Panc1 (cell line): ENCODE measurements around the gene FBXO15. TPM values are rescaled to one million over a fixed set of nuclear protein-coding genes. Genes with fewer than 3 reads are reported as not detected.

Source experiments
- ATAC-seq: fragments of 200-7000 bp; cut with Tn5 transposase; 2 replicates; pipeline ENCODE4 v1.9.1; 2020; ENCODE audit warnings: mild to moderate bottlenecking, moderate library complexity
- BruUV-seq: library from RNA; stranded (reverse); fragments of 400-500 nt; replicated peaks from 2 replicates; lab custom pipeline; 2021; lab: Mats Ljungman, UMichigan
- CTCF ChIA-PET: fragments of 300-600 bp; sonication (Branson Sonifier 250); formaldehyde crosslinking; loops from one replicate; lab custom pipeline; 2022; ENCODE audit warnings: antibody characterized with exemption; lab: Charles Lee
- POLR2A ChIA-PET: fragments of 300-600 bp; sonication (Branson Sonifier 250); formaldehyde crosslinking; loops from one replicate; lab custom pipeline; 2022; ENCODE audit warnings: antibody characterized with exemption; lab: Charles Lee
- DNase-seq: peaks from one replicate; pipeline ENCODE4 v3.0.0-alpha.2; 2010; ENCODE audit warnings: low read depth, low spot score
- H3K27ac ChIP-seq: 2 replicates; pipeline ENCODE4 v1.5.1; 2011; ENCODE audit warnings: mild to moderate bottlenecking, low read length, inconsistent platforms
- H3K27me3 ChIP-seq: fragments of 200-500 bp; sonication (Bioruptor generic); 2 replicates; pipeline ENCODE4 v1.6.0; 2014; ENCODE audit warnings: low read length, inconsistent platforms; ENCODE audit not compliant: control insufficient read depth, insufficient read depth
- H3K36me3 ChIP-seq: fragments of 200-500 bp; sonication (Bioruptor generic); 2 replicates; pipeline ENCODE4 v1.5.1; 2014; ENCODE audit warnings: inconsistent platforms, mild to moderate bottlenecking, low read length, moderate library complexity; ENCODE audit not compliant: control insufficient read depth, insufficient read depth
- H3K4me1 ChIP-seq: 2 replicates; pipeline ENCODE4 v1.5.1; 2011; ENCODE audit warnings: inconsistent platforms, mild to moderate bottlenecking, low read length, moderate library complexity; ENCODE audit not compliant: control insufficient read depth, insufficient read depth
- H3K4me3 ChIP-seq, 2 experiments: 2 replicates each; pipeline ENCODE4 v1.5.1; 2011 to 2012; ENCODE audit warnings: low read depth in 2 of 2, low read length in 2 of 2, mild to moderate bottlenecking in 2 of 2, inconsistent platforms in 1 of 2, moderate library complexity in 1 of 2
- H3K9me3 ChIP-seq: fragments of 200-500 bp; sonication (Bioruptor generic); 2 replicates; pipeline ENCODE4 v1.5.1; 2014; ENCODE audit warnings: low read depth, mild to moderate bottlenecking, inconsistent platforms, low read length, moderate library complexity; ENCODE audit not compliant: control insufficient read depth, insufficient read depth
- POLR2AphosphoS5 ChIP-seq: IDR thresholded peaks from 2 replicates; pipeline ENCODE4 v1.6.1; 2012; ENCODE audit warnings: mild to moderate bottlenecking, low read depth, low read length, moderate library complexity
- REST ChIP-seq, 2 experiments: IDR thresholded peaks; 2 replicates each; pipeline ENCODE4 v1.6.1; 2011 to 2012; ENCODE audit warnings: low read depth in 2 of 2, control low read depth in 1 of 2, low read length in 1 of 2, mild to moderate bottlenecking in 1 of 2, moderate library complexity in 1 of 2; ENCODE audit not compliant: insufficient read depth in 1 of 2
- SIN3A ChIP-seq: IDR thresholded peaks from 2 replicates; pipeline ENCODE4 v1.6.1; 2012; ENCODE audit warnings: low read depth, mild to moderate bottlenecking, low read length, moderate library complexity, borderline replicate concordance; ENCODE audit not compliant: insufficient read depth
- TCF7L2 ChIP-seq: IDR thresholded peaks from 2 replicates; pipeline ENCODE4 v1.6.1; 2011; ENCODE audit warnings: mild to moderate bottlenecking, low read depth, low read length, inconsistent platforms
- in situ Hi-C: cut with HindIII; loops from 2 replicates; pipeline ENCODE4 v1.10.0; 2016; ENCODE audit warnings: low sequenced_read_pairs, low pct_unique_long_range_greater_than_20kb
- intact Hi-C: fragments of 100-400 bp; cut with micrococcal nuclease; formaldehyde crosslinking; loops from one replicate; pipeline ENCODE4 v1.10.0; 2022; ENCODE audit not compliant: unreplicated experiment
- total RNA-seq: library from RNA; stranded (reverse); gene quantifications from one replicate; pipeline ENCODE4 v1.2.1, GENCODE V29; 2021; ENCODE audit not compliant: unreplicated experiment
- TF ChIP-seq, protein P1 (sequence below): fragments of 450-650 bp; IDR thresholded peaks from 2 replicates; pipeline ENCODE4 v1.5.1; 2017; ENCODE audit warnings: mild to moderate bottlenecking

FBXO15 gene
- total RNA-seq, 1 experiment from 2014 or later, result 1.9 TPM

- Histone ChIP-seq H3K36me3 (no peaks in the 10 kb centered on the region), H3K4me1 (no peaks in the 10 kb centered on the region), H3K27ac (no peak overlapping the region), H3K9me3 (no peaks in the 10 kb centered on the region), H3K4me3 (no peak overlapping the region), H3K27me3 (peaks cover 29% of the 10 kb centered on the region)
- intact Hi-C loops, result no loop called here
- ChIA-PET POLR2A (no interaction called here), CTCF (no interaction called here)
- no peak for ATAC-seq
- in situ Hi-C loops, result loop anchor here (25.0 kb wide), 1 partner anchor 151 kb away; no protein-coding TSS in a partner anchor
- DNase-seq, result no peak
- BruUV-seq, result no TSS peak
- TF ChIP-seq SIN3A (no peak), TCF7L2 (no peak), POLR2AphosphoS5 (no peak), REST (IDR thresholded peaks at IDR 0.05; ENCODE audit: insufficient read depth in 1 of 2, low read depth in 2 of 2, low read length in 1 of 2) (no peak)
- TF ChIP-seq, protein P1, sequence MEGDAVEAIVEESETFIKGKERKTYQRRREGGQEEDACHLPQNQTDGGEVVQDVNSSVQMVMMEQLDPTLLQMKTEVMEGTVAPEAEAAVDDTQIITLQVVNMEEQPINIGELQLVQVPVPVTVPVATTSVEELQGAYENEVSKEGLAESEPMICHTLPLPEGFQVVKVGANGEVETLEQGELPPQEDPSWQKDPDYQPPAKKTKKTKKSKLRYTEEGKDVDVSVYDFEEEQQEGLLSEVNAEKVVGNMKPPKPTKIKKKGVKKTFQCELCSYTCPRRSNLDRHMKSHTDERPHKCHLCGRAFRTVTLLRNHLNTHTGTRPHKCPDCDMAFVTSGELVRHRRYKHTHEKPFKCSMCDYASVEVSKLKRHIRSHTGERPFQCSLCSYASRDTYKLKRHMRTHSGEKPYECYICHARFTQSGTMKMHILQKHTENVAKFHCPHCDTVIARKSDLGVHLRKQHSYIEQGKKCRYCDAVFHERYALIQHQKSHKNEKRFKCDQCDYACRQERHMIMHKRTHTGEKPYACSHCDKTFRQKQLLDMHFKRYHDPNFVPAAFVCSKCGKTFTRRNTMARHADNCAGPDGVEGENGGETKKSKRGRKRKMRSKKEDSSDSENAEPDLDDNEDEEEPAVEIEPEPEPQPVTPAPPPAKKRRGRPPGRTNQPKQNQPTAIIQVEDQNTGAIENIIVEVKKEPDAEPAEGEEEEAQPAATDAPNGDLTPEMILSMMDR, result no peak
Measured at GRCh38 chr18:74185860-74186259, 38.2 kb upstream of the FBXO15 start.

- Histone ChIP-seq H3K9me3 (no peaks in the 10 kb centered on the region), H3K27ac (no peak overlapping the region), H3K4me3 (no peak overlapping the region), H3K27me3 (peaks cover 32% of the 10 kb centered on the region), H3K36me3 (no peaks in the 10 kb centered on the region), H3K4me1 (no peaks in the 10 kb centered on the region)
- in situ Hi-C loops (loop anchor here (25.0 kb wide), 1 partner anchor 152 kb away; no protein-coding TSS in a partner anchor), intact Hi-C loops (no loop called here)
- TF ChIP-seq SIN3A (no peak), REST (IDR thresholded peaks at IDR 0.05; ENCODE audit: insufficient read depth in 1 of 2, low read depth in 2 of 2, low read length in 1 of 2) (no peak), TCF7L2 (no peak), POLR2AphosphoS5 (no peak)
- TF ChIP-seq, protein P1, result no peak
- POLR2A ChIA-PET, result no interaction called here
- no TSS peak for BruUV-seq
- no peak for ATAC-seq
- no peak for DNase-seq
- CTCF ChIA-PET, result no interaction called here
Measured at GRCh38 chr18:74184875-74185274, 37.2 kb upstream of the FBXO15 start.
